Measurements from ENCODE around the gene KLB. TPM values are rescaled to one million over a fixed set of nuclear protein-coding genes. Genes with fewer than 3 reads are reported as not detected.
A peak's percentile ranks its signal among the peaks of the same experiment; 100 is the strongest.

The KLB gene
- total RNA-seq, 1 experiment from 2014 or later: not detected

DNA sequence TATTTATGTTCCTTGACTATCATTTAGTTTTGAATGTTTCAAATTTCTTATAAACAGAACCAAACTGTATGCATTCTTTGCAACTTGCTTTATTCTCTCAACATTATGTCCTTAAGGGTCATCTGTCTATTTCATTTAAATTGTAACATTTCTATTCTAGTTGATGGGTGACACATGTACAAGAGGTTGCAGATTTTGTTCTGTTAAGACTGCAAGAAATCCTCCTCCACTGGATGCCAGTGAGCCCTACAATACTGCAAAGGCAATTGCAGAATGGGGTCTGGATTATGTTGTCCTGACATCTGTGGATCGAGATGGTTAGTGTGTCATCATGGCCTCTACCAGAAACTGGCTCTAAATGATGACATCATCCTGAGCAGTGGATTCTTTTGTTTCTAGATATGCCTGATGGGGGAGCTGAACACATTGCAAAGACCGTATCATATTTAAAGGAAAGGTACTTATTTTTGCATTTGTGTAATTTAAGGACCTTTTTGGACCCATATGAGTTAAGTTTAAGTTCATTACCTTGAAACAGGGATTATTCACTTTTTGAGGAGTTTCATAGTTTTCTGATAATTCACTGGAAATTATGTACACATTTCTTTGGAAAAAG lies 58.3 kb downstream of the KLB start:
- DNase-seq (ENCODE audit: low read depth): peak; percentile 63

DNA sequence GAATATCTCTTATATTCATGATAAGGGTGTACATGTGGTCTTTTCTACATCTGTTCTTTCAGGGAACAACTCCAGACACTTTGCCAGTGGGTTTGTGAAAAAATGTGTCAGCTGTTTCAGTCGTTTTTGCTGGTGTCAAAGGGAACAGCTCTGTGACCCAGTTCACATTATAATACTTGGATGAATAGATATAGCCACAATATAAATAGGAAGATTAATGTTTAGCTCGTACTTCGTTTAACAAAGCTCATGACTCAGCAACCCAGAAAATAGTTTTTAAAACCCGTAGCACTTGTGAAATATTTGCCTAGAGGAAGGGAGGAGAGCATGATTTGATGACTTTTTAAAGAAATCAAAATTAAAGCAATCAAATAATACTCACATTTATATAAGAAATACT lies 60.0 kb downstream of the KLB start:
- DNase-seq (ENCODE audit: low read depth): no peak

DNA sequence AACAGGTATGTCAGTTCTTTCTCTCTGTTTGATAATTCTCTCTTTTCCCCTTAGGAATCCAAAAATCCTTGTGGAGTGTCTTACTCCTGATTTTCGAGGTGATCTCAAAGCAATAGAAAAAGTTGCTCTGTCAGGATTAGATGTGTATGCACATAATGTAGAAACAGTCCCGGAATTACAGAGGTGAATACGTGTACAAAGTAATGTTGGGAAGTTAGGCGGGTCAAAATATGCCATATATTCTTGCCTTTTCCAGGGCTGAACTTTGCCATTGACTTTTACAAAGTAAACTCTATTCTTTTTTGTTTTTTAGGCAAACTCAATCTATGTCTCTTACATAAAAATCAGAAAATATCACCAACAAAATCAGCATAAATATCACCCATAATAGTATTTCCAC lies 60.7 kb downstream of the KLB start:
- no peak for DNase-seq (ENCODE audit: low read depth)

DNA sequence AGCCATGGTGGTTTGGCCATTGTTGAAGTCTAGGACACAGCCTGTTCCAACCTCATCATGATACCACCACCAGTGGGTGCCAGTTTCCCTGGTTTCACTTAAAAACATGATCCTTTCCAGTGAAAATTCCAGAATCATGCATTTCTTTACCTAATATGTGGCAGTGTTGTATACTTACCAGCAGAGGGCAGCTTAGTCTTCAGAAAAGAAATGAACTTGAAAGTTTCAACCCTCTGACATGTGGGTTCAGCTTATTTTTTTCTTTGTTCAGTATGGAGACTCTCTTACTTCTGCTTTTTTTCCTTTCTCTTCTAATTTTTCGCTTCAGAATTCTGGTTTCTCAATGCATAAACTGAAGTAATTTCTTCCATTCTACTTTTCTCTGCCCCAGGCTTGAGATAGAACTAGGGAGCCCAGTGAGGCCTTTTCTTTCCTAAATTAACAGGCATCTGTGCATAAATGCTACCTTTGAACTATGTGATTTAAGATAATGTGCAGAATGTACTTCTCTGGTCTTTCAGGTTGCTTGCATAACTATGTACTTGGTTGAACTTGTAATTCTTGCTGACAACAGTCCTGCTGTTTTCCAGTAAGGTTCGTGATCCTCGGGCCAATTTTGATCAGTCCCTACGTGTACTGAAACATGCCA lies 62.8 kb downstream of the KLB start:
- DNase-seq (ENCODE audit: low read depth): peak; percentile 65

DNA sequence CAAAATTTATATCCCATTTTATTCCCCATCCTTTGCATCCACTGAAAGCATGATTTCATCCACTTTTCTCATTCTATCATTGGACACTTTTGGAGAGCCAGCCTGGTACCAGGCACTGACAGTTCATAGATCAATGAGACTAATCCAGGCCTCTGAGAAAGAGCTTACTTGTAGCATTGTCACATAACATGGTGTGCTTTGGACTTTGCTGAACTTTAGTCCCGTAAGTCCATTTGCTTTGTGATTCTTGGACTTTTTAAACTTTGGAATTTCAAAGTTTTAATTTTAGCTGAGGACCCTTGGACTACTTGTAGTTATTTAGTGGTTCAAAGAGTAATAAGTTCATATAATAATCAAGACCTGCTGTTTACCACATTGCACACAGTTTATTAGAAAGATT lies 63.7 kb downstream of the KLB start:
- DNase-seq (ENCODE audit: low read depth): no peak

DNA sequence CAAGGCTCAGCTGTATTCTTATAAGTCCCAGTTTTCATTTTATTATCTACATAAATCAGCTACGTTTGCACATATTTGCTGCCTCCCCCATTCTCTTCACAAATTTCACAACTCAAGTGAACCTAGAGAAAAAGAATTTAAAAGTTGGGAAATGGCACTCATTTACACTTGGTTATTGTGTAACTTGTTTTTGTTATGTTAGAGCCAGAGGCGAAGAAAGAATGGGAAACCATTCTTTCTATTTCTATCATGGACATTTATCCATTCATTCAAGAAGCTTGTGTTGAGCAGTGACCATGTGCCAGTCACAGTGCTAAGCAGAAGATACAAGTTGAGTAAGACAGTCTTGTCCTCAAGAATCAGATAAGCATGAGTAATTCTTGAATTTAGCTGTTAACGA lies 65.7 kb downstream of the KLB start:
- no peak for DNase-seq (ENCODE audit: low read depth)

DNA sequence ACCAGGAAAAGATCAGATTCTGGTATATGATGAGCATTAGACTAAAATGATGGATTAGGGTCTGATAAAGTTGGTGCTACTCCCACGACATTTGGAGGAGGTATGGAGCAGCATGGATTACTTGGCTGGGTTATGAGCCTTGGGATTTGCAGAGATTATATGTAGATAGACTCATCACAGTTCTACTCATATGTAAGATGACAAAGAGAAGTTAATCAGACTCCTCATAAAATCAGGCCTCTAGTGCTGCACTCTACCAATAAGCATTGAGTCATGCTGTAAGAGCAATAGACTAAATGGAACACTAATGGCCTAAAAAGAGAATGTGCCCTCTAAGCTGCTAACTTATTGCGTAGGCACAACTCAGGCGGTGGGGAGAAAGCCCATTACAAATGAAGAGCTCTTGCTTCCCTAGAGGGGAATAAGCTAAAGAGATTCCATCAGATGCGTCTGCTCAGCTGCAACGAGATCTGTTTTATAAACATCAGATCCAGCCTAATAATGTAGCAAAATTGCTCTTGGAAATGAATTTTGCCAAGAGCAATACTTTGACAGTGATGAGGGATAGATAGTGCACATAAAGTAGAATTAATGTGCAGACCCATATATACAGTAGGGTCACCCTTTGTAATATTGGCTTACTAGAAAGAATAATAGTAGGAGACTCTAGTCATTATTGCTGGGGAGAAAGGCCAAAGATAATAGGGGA lies 69.6 kb downstream of the KLB start:
- DNase-seq (ENCODE audit: low read depth): no peak

DNA sequence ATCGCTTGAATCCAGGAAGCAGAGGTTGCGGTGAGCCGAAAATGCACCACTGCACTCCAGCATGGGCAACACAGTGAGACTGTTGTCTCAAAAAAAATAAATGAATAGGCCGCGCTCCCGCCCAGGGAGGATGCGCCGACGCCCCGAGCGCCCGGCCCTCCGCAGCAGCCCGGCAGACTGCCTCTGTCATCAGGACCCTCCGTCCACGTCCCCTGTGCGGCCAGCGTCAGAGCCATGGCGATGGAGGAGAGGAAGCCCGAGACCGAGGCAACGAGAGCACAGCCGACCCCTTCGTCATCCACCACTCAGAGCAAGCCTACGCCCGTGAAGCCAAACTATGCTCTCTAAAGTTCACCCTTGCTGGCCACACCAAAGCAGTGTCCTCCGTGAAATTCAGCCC lies 73.5 kb downstream of the KLB start:
- no peak for DNase-seq (ENCODE audit: low read depth)

DNA sequence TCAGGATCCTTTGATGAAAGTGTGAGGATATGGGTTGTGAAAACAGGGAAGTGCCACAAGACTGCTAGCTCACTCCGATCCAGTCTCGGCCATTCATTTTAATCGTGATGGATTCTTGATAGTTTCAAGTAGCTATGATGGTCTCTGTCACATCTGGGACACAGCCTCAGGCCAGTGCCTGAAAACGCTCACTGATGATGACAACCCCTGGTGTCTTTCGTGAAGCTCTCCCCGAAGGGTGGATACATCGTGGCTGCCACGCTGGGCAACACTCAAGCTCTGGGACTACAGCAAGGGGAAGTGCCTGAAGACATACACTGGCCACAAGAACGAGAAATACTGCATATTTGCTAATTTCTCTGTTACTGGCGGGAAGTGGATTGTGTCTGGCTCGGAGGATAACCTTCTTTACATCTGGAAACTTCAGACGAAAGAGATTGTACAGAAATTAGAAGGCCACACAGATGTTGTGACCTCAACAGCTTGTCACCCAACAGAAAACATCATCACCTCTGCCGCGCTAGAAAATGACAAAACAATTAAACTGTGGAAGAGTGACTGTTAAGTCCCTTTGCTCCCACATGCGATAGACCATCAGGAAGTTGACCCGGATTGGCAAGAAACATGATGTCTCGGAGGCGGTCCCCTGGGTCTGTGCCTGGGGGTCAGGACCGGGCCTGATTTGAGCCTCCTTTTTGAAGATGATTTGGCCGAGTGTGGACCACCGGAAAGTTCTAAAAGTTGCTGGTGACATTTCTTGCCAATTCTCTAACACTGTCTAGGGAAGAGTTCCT lies 74.4 kb downstream of the KLB start:
- no peak for DNase-seq (ENCODE audit: low read depth)

DNA sequence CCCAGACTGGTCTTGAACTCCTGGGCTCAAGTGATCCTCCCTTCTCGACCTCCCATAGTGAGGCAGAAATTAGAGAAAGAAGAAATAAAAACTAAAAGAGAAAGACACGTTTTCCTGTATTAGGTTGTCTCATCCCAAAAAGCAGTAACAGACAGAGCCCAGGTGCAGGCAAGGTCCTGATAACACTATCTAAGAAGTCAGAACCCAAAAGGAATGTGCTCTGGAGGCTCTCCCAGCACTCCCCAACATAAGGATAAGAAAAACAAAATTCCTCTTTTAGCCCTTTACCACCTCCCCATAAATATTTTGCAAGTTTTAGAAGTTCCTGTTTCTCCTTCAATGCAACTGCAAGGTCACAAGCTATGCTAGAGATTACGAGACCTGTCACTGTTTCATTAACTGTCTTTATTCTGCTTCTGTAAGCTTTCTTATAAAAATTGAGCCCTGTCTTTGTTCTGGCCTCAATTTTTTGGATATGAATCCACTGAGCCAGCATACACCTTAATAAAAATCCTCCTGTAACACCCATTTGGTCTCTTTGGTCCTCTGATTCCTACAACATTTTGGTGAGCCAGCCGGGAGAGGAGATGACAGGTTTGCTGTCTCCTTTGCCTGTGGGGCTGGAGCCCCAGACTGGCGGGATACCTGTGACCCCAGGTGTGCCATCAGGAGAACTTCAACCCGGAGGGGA lies 78.0 kb downstream of the KLB start:
- DNase-seq (ENCODE audit: low read depth): no peak

DNA sequence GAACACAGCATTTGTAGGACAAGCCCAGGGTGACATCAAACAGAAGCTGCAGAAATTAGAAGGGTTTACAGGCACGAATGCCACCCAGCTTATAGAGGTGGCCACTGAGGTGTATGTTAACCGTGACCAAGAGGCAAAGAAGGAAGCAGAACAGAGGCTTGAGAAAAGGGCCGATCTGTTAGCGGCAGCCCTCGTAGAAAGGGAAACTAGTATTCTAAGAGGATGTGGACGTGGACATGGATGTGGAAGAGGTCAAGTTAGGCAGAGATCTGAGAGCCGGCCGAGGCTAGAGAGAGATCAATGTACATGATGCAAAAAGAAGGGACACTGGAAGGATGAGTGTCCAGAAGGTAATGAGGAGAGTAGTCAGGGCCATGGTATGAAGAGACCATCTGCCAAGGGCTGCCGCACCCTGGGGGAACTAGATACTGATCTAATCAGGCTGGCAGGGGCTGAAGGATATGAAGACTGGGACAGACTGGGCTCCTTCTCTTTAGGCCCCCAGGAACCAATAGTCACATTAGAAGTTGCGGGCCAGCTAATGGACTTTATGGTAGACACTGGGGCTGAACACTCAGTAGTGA lies 79.6 kb downstream of the KLB start:
- DNase-seq (ENCODE audit: low read depth): no peak

DNA sequence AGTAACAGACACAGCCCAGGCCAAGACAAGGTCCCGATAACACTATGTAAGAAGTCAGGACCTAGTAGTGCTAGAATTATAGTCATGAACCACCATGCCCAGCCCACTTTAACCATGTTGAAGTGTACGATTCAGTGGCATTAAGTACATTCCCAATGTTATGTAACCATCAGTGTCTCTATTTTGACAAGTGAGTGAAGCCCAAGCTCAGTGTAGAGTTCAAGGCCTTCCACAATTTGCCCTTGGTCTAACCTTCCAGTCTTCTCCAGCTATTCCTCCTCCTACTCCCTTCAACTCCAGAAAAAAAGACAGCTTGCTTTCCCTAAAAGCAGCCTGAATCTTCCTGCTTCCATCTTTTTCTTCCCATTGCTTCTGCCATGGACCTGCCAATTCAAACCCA lies 83.6 kb downstream of the KLB start:
- no peak for DNase-seq (ENCODE audit: low read depth)

DNA sequence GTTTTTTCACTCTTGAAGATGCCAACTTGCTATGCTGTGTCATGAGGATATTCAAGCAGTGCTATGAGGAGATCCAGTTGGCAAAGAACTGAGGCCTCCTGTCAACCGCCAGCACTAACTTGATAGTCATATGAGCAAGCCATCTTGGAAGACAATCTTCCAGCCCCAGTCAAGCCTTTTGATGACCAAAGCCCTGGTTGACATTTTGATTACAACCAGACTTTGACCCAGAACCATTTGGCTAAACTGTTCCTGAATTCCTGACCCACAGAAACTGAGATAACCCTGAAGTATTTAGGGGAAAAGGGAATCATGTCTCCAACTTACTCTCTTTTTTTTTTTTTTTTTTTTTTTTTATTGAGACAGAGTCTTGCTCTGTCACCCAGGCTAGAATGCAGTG lies 87.6 kb downstream of the KLB start:
- DNase-seq (ENCODE audit: low read depth): no peak

DNA sequence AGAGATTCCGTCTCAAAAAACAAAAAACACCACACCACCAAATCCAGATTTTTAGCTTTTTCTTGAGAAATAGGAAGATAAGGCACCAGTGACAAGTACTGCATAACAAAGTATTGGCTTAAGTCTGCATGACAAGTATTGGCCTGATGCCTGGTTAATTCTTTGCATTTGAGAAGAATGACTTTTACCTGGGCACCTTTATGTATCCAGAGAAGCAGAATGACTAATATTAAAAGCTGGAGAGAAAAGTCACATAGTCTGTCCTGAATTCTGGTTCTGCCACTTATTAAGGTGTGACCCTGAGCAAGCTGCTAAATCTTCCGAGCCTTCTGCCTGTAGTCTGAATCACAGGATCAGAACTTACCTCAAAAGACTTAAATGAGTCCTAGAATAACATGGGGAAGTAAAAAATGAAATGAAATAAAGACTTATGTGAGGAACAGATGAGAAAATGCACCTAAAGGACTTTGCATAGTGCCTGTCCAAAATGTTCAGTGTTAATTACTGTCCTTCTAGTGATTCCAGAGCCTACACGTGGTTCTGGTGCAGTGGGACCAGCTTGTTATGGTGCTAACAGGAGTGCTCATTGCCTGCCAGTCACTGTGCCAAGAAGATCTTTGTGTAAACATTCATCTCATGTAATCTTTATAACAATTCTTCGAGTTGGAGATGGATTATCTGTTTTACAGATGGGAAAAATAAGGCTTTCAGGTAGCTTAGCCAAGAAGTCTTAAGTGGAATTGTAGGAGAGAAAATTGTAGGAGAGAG lies 88.9 kb downstream of the KLB start:
- no peak for DNase-seq (ENCODE audit: low read depth)

DNA sequence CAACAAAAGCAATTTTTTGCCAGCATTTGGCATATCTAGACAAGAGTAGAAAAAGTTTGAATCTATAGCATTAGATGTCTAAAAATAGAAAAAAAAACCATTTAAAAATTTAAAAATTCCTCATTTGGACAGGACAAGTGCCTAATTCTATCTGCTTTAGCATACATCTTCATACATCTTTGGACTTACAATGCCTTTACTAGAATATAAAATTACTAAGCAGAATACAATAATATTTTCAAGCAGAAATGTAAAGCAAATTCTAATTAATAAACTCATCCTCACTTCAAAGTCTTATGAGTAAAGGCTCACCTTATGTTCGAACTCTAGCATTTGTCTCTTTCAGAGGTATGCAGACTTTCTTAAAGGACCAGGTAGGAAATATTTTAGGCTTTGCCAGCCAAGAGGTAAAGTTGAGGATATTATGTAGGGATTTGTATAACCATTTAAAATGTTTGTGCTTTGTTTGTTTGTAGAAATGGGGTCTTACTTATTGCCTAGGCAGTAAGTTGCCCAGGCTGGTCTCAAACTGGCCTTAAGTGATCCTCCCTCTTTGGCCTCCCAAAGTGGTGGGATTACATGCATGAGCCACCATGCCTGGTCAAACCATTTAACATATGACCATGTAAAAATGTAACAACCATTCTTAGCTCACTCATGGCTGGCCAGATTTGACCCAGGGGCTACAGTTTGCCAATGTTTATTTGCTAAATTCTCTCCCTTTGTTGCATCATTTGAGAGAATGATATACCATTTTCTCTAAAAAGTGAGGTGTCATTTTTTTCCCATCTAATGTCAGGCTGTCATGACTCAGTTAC lies 91.4 kb downstream of the KLB start:
- no peak for DNase-seq (ENCODE audit: low read depth)

DNA sequence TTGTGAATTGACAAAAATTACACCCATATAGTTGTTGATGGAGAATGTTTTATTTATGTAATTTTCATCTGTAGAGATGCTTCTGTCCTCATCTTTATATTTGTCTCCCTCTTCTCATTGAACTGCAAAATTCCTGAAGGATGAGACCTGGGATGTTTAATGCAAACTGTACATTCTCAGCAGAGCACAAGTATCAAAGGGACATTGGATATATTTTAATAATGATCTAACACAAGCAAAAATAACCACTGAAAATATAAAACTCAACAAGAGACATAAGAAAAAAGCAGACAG lies 91.9 kb downstream of the KLB start:
- DNase-seq (ENCODE audit: low read depth): no peak
